Measurements from ENCODE around the gene SLC37A1.

Gene SLC37A1

GRCh38 chr21:42525676-42526378, 12.2 kb downstream of the SLC37A1 start:
- DNase-seq (ENCODE audit: extremely low read depth in 1 of 2, low read depth in 1 of 2) = no peak

GRCh38 chr21:42526379-42526727, 12.7 kb downstream of the SLC37A1 start:
- DNase-seq (ENCODE audit: extremely low read depth in 1 of 2, low read depth in 1 of 2) = no peak

GRCh38 chr21:42527127-42527488, 13.5 kb downstream of the SLC37A1 start:
- DNase-seq (ENCODE audit: extremely low read depth in 1 of 2, low read depth in 1 of 2) = no peak

GRCh38 chr21:42527489-42528158, 14.0 kb downstream of the SLC37A1 start:
- DNase-seq (ENCODE audit: extremely low read depth in 1 of 2, low read depth in 1 of 2) = peak in 1 of 2 donors; percentile 20

- no peak for DNase-seq (ENCODE audit: extremely low read depth in 1 of 2, low read depth in 1 of 2)
Measured at GRCh38 chr21:42530167-42530518, 16.5 kb downstream of the SLC37A1 start.

GRCh38 chr21:42531771-42532170, 18.1 kb downstream of the SLC37A1 start:
- no peak for DNase-seq (ENCODE audit: extremely low read depth in 1 of 2, low read depth in 1 of 2)

- DNase-seq (ENCODE audit: extremely low read depth in 1 of 2, low read depth in 1 of 2) = no peak
Measured at GRCh38 chr21:42532466-42533181, 19.0 kb downstream of the SLC37A1 start.

- no peak for DNase-seq (ENCODE audit: extremely low read depth in 1 of 2, low read depth in 1 of 2)
Measured at GRCh38 chr21:42533306-42533962, 19.8 kb downstream of the SLC37A1 start.

- DNase-seq (ENCODE audit: extremely low read depth in 1 of 2, low read depth in 1 of 2) = no peak
Measured at GRCh38 chr21:42533963-42534355, 20.3 kb downstream of the SLC37A1 start.

- DNase-seq (ENCODE audit: extremely low read depth in 1 of 2, low read depth in 1 of 2) = no peak
Measured at GRCh38 chr21:42534421-42535378, 21.0 kb downstream of the SLC37A1 start.

- DNase-seq (ENCODE audit: extremely low read depth in 1 of 2, low read depth in 1 of 2) = no peak
Measured at GRCh38 chr21:42535602-42536171, 22.0 kb downstream of the SLC37A1 start.

GRCh38 chr21:42536601-42537000, 22.9 kb downstream of the SLC37A1 start:
- no peak for DNase-seq (ENCODE audit: extremely low read depth in 1 of 2, low read depth in 1 of 2)

- DNase-seq (ENCODE audit: extremely low read depth in 1 of 2, low read depth in 1 of 2) = no peak
Measured at GRCh38 chr21:42537106-42537742, 23.6 kb downstream of the SLC37A1 start.

- DNase-seq (ENCODE audit: extremely low read depth in 1 of 2, low read depth in 1 of 2) = no peak
Measured at GRCh38 chr21:42538479-42539275, 25.0 kb downstream of the SLC37A1 start.

GRCh38 chr21:42539342-42539741, 25.7 kb downstream of the SLC37A1 start:
- DNase-seq (ENCODE audit: extremely low read depth in 1 of 2, low read depth in 1 of 2) = no peak

- no peak for DNase-seq (ENCODE audit: extremely low read depth in 1 of 2, low read depth in 1 of 2)
Measured at GRCh38 chr21:42539931-42540343, 26.3 kb downstream of the SLC37A1 start.

GRCh38 chr21:42540396-42540795, 26.7 kb downstream of the SLC37A1 start:
- DNase-seq (ENCODE audit: extremely low read depth in 1 of 2, low read depth in 1 of 2) = no peak

GRCh38 chr21:42541174-42541573, 27.5 kb downstream of the SLC37A1 start:
- DNase-seq (ENCODE audit: extremely low read depth in 1 of 2, low read depth in 1 of 2) = no peak

GRCh38 chr21:42541618-42542017, 28.0 kb downstream of the SLC37A1 start:
- DNase-seq (ENCODE audit: extremely low read depth in 1 of 2, low read depth in 1 of 2) = no peak

Data from activated CD8-positive, alpha-beta memory T cell treated with anti-CD3 and anti-CD28 coated beads for 1 hour (primary cell).